Suprapubic skin (tissue), 4 donors: ENCODE data around the gene RPUSD4.

Experiments
- CTCF ChIP-seq, 2 donors: fragments of 200-600 bp in 1 of 2; fragments of 450-650 bp in 1 of 2; sonication (generic) in 1 of 2; IDR thresholded peaks; one replicate each; pipeline ENCODE4 v1.5.1; 2016 to 2019; ENCODE audit warnings: antibody characterized with exemption in 2 of 2, mild to moderate bottlenecking in 1 of 2, moderate library complexity in 1 of 2
- EP300 ChIP-seq: sonication (generic); formaldehyde crosslinking; IDR thresholded peaks from one replicate; pipeline ENCODE4 v1.6.1; 2017; ENCODE audit warnings: antibody characterized with exemption
- POLR2A ChIP-seq, 2 donors: fragments of 450-650 bp; IDR thresholded peaks; one replicate each; pipeline ENCODE4 v1.6.1; 2017; ENCODE audit warnings: antibody characterized with exemption in 2 of 2, mild to moderate bottlenecking in 2 of 2, moderate library complexity in 2 of 2
- POLR2AphosphoS5 ChIP-seq, 3 donors: sonication (generic); formaldehyde crosslinking; IDR thresholded peaks; one replicate each; pipeline ENCODE4 v1.6.1; 2017; ENCODE audit warnings: antibody characterized with exemption in 3 of 3

- TF ChIP-seq CTCF (IDR thresholded peaks at IDR 0.05) (no peak), POLR2A (IDR thresholded peaks at IDR 0.05) (no peak), POLR2AphosphoS5 (IDR thresholded peaks at IDR 0.05) (no peak), EP300 (no peak)
Measured at GRCh38 chr11:126190792-126191191, 20.7 kb downstream of the RPUSD4 start.
